GM21423 (cell line): ENCODE data around the gene RIC8B.
"Not testable (repeated sequence)": the region's sequence is repeated elsewhere in the genome, so short reads cannot be mapped to it uniquely, and the experiment has no call there.

Experiments
- ATAC-seq: cut with Tn5 transposase; IDR thresholded peaks from one replicate; pipeline ENCODE4 v1.9.1; 2021; ENCODE audit warnings: mild to moderate bottlenecking, moderate library complexity; ENCODE audit not compliant: unreplicated experiment

RIC8B gene

DNA sequence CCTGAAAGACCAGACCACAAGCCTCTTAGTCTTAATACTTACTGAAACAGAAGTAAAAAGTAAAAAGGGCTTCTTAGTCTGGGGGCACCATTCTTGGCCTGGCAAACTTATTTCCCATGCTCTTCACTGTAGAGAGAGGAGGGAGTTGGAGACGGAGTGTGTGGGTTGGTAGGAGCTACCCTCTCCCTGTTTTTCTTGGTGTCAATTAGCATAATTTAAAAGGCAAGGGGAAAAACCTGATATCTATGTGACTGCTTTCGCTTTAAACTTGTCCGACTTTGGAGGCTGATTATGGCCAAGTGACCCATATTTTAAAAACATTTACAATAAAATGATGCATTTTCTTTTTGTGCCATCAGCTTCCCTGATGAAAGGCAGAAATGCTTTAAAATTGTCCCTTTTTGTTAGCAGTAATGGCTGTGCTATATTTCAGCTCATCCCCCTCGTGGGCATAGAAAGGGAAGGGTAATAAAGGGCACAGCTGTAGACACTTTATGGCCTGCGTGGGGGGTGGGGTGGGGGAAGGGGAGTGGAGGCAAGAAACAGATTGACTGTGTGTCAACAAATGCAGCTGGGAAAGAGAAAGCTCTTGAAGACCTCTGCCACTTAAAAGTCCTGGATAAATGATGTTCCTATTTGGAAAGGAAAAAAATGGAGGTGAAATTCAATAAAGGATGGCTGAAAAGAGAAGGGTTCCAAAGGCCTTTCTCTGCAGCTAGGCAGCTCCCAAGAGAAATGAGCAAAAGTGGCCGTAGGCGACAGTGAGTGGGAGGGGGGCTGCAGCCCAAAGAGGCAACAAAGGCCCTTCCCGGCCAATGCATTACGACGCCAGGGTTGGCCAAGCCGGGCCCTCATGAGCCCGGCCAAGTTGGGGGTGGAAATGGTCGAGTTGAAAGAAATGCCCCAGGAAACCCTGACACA is 123.8 kb downstream of the RIC8B start:
- no peak for ATAC-seq

DNA sequence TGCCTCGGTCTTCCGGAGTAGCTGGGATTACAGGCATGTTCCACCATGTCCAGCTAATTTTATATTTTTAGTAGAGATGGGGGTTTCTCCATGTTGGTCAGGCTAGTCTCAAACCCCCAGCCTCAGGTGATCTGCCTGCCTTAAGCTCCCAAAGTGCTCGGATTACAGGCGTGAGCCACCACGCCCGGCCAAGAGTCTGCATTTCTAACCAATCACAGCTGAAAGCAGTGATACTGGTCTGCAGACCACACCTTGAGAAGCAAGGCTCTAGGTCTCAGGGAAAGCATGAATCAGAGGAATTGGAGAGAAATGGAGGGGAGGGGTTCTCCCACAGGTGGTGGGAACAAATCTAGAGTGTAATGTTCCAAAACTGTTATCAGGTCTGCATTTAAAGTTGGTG is 126.1 kb downstream of the RIC8B start:
- no peak for ATAC-seq

DNA sequence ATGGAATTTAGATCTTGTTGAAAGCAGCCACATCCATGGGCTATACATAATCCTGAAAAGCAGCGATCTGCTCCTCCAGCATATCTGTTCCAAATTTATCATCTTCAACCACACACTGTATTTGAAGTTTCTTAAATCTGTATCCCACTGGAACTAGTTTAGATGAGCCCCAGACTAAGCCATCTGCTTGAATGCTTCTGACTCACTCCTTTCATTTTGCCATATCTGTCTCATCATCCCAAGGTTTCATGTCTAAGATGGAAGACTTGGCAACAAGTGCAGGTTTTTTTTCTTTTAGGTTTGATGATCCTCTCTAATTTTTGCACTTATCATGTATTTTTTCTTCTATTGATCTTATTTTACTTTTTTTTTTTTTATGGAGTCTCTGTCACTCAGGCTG is 126.8 kb downstream of the RIC8B start:
- ATAC-seq = no peak

DNA sequence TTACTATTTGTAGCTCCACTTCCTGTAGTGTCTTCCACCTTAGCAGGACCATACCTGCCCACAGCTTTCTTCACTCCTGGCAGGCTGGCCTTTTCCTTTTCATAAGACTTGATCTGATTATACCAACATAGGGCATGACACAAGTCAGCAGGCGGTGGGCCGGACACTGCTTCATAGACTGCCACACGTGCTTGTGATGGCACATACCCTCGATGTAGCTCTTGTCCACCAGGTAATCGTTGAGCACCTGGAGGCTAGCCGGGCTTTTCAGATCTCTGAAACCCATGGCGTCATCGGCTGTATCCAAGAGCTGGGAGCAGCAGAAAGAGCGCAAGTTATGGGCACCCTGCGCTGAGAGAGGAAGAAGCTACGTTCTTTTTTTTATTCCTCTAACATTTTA is 127.6 kb downstream of the RIC8B start:
- ATAC-seq = no peak

DNA sequence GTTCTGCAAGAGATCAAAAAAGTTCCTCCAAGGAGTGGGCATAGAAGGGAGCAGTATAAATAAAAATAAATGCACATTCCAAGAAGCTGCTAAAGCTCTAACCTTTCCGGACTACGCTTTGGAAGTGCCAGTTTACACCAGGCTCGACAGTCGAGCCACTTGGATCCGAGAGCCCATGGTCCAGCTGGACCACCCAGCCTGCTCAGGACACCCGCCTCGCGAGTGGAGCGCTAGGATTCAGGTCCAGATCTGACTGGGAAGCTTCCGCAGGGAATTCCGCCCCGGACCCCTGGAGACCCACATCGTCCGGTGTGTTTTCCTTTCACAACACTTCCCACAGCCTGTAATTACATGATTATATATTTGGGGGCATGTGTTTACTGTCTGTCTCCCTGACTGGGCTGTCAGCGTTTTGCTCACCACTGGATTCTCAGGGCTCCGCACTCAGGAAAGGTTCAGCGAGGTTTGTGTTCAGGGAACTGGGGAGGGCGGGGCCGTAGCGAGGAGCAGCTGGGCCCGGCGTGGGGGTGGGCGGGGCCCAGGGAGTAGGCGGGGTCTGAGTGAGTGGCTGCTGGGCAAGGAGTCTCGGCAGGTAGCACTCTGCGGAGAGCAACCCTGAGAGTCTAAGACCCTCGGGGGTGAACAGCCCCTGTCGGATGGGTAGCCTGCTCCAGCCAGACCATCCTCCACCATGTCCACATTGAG is 128.9 kb downstream of the RIC8B start:
- ATAC-seq = peak; percentile 81

DNA sequence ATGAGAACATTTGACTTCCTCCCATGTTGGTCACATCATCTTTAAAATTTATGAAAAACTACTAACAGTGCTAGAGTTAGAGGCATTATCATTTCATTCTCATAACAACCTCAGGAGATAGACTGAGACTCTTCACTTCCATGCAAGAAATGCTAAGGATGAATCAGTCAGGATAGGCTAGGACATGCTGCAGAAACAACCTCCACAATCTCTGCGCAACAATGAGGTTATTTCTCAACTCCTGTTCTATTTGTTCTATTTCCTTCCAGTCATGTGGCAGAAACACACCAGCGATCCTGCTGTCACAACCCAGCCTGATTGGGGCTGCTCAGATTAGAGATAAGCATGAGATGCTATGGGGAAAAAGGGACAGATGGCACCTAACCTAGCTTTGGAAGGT is 132.2 kb downstream of the RIC8B start:
- no peak for ATAC-seq

DNA sequence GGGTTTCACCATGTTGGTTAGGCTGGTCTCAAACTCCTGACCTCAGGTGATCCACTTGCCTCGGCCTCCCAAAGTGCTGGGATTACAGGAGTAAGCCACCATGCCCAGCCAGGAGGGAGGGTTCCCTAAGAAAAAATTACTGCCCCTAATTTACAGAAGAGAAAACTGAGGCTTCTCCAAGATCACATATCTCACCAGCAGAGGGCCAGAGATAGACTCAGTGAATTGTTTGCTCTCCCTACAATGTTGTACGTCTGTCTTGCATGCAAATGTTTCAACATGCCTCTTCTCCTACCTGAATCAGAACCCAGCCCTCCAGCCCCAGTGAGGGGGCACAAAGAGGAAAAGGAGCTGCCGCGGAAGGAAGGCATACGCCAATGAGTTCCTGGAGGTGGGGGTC is 132.9 kb downstream of the RIC8B start:
- no peak for ATAC-seq

DNA sequence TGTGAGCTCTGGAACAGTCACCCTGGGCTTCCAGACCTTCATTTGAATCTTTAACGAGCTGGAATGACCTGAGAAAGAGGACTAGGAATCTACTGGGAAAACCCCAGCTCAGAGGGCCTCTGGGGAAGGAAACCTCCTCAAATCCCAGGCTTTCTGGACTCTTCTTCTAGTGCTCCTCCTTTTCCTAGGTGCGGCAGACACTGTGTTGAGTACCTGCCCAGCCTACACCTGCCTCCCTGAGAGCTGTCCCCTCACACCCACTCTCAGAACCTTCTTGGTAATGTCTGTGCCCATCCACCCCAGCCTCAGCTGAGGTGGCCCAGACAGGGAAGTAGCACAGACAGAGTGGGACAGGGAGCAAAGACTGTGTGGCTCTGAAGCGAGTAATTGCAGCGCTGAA is 133.4 kb downstream of the RIC8B start:
- no peak for ATAC-seq

DNA sequence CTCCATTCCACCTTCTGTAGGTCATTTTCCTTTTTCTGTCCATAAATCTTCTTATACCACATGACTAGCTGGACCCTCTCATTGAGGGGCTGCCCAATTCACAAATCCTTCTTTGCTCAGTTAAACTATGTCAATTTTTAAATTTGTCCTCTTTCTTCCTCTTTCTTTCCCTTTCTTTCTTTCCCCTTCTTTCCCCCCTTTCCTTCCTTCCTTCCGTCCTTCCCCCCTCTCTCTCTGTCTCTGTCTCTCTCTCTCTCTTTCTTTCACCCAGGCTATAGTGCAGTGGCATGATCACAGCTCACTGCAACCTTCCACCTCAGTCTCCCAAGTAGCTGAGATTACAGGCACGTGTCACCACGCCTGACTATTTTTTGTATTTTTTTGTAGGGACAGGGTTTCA is 134.1 kb downstream of the RIC8B start:
- ATAC-seq = no peak

DNA sequence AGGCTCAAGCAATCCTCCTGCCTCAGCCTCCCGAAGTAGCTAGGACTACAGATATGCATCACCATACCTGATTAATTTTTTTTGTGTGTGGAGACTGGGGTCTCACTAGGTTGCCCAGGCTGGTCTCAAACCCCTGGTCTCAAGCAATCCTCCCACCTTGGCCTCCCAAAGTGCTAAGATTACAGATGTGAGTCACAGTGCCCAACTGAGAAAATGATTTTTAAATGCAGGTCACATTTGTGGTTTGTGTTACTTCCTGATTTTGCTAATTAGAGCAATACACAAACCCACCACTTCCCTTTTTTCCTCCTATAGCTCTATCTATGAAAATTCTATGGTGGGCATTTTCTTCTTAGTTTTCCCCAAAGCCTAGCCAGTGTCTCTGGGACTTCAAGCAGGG is 135.7 kb downstream of the RIC8B start:
- peak; percentile 57 for ATAC-seq

DNA sequence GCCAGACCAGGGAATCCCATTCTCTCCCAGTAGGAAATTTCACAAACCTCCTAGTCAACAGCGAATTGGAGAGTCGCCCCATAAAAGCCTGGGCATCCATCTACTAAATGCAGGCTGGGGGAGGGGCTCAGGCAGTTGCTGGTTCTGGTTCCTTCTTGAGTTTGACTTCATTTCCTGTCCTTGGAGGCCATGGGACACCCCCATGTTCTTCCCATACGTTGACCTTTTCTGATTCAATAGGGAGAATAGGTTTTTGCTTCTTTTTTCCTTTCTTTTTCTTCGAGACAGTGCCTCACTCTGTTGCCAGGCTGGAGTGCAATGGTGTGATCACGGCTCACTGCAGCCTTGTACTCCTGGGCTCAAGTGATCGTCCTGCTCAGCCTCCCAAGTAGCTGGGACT is 137.1 kb downstream of the RIC8B start:
- no peak for ATAC-seq

DNA sequence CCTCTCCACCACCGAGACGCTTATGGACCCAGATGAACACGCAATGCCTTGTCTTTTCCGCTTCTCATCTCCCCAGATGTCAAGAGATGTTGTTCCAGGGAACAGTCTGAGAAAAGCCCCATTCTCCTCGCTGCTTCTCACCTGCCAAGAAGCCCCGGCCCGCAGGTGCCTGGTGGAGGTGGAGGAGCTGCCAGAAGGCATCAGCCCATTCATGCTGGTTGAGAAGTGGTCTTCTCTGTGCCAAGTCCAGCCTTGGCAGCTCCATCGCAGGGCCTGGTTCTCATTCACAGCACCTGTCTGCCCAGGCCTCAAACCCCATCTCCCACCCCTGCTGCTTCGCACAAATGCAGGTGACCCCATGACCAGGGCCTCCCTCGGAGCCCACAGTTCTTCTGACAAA is 139.0 kb downstream of the RIC8B start:
- ATAC-seq = no peak

DNA sequence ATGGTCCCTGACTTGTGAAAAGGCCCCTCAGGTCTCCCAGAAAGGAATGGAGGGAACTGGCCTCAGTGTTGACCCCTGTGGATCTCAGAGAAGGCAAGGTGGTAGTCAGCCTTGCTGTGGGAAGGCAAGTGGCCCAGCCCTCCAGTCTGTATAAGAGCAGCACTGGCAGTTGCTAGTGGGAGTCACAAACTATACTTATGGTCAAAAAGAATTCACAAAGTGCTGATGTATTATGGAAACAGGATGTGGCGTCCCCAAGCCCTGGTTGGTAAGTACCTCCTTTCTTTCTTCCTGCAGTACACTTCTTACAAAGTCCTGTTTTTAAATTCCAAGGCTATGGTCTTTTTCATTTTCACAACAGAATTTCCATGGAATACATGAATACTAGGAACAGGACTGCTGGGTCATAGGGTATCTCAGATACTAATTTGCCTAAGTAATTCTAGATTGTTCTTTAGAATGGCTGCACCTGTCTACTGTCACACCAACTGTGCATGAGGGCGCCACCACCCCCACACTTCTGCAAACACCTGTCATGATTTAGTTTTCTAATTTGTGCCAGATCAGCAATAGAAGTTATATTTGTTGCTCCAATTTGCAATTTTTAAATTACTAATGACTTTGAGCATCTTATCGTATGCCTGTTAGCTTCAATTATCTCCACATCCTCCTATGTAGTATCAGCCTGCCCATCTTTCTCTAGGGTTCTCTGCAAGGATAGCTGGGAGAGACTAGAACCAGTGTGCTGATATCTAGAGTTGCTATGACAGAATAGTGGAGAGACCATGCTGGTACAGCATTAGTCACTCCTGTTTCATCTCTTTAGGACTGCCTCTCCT is 140.5 kb downstream of the RIC8B start:
- peak; percentile 72 for ATAC-seq

DNA sequence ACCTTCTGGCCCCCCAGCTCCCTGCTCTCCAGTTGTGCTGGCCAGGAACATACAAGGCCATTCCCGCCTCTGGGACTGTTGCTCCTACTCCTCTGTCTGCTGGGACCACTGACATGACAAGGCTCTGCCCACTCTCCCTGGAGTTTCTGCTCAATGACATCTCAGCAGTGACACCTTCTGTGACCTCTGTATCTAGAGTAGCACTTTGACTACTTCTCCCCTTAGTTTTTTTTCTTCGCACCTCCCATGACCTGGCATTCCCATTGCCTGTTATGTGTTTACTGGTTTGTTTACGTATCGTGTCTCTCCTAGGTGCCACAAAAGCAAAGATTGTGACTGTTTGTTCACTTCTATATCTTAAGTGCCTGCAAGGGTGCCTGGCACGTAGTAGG is 141.1 kb downstream of the RIC8B start:
- no peak for ATAC-seq

DNA sequence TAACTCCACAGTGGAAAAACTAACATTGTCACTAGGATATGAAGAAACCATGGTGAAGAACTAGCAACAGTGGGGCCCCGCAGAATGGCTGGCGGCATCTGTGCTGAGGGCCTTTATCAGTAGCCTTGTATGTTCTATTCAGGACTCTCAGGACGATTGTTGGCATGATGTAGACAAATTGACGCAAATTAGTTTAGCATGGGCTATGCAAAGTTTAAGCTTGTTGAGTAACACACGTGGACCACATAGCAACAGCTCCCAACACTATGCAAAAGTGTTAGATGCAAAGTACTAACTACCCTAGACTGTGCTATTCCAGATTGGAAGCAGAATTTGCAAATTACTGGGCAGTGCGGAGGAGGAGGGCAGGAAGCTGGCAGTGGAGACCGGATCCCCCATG is 143.0 kb downstream of the RIC8B start:
- ATAC-seq = no peak

DNA sequence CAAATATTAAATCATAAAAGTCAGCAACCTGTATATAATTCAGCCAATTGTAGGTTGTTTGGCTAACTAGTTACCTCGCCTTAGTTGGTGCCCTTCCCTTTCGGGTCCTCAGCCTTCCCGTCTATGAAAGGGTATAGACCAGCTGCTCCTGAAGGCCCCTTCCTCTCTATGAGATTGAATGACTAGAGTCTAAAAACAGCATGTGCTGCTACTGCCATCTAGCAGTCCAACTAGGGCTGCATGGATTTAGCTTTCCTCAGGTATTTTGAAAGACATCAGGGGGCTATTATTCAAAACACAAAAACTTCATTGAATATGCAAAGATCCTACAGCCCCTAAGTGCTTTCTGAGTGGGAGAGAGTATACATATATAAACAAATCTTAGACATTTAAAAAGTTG is 144.3 kb downstream of the RIC8B start:
- ATAC-seq = no peak

DNA sequence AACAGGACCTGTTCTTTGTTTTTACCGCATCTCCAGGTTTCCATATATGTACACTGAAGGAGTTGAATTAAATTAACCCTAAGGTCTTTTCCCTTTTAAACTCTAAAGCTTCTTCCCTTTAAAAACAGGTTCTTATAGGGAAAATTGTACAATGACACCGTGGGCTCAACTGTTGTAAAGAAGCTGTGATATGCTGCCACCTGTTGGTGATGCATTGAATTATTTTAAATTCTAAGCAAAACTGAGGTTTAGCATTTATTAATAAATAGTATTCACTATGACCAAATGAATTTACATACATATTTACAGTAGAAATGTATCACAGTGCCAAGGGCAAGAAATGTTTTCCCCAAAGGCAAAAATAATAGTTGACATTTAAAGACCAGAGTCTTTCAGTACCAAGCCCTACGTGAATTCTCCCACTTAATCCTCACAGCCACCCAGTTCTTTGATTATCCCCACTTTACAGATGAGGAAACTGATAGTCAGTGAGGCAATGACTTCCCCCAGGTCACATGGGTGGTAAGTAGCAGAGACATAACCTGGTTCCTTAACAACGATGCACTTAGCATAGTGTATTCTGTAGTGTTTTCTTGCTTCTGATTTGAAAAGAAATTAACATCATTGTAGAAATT is 145.5 kb downstream of the RIC8B start:
- ATAC-seq = no peak

DNA sequence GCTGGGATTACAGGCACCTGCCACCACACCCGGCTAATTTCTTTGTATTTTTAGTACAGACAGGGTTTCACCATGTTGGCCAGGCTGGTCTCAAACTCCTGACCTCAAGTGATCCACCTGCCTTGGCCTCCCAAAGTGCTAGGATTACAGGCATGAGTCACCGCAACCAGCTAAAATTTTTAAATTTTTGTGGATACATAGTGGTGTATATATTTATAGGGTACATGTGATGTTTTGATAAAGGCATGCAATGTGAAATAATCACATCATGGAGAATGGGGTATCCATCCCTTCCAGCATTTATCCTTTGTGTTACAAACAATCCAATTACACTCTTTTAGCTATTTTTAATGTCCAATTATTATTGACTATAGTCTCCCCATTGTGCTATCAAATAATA is 147.5 kb downstream of the RIC8B start:
- not testable (repeated sequence) for ATAC-seq

DNA sequence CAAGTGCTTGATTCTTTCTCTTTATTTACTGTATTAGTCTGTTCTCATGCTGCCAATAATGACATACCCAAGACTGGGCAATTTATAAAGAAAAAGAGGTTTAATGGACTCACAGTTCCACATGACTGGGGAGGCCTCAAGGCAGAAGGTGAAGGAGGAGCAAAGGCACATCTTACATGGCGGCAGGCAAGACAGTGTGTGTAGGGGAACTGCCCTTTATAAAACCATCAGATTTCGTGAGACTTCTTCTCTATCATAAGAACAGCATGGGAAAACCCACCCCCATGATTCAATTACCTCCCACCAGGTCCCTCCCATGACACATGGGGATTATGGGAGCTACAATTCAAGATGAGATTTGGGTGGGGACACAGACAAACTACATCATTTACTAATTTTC is 149.1 kb downstream of the RIC8B start:
- ATAC-seq = not testable (repeated sequence)

DNA sequence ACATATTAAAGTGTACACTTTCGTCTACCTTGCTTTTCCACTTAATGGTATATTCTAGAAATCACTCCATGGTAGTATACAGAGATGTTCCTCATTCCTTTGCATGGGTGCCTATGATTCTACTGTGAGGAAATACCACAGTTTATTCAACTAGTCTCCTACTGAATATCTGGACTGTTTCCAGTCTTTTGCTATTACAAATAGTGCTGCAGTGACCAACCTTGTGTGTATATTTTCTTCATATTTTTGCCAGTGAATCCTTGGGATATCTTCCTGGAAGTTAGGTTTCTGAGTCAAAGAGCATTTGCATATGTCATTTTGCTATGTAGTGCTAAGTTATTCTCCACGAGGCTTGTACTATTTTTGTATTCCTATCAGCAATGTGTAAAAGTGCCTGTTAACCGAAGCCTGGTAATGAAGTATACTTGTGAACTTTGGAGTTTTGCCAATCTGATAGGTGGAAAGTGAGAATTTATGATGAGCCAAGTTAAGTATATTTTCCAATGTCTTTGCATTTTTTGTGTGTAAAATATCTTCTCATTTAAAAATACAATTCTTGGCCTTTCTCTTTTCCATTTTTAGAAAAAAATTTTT is 149.9 kb downstream of the RIC8B start:
- no peak for ATAC-seq

DNA sequence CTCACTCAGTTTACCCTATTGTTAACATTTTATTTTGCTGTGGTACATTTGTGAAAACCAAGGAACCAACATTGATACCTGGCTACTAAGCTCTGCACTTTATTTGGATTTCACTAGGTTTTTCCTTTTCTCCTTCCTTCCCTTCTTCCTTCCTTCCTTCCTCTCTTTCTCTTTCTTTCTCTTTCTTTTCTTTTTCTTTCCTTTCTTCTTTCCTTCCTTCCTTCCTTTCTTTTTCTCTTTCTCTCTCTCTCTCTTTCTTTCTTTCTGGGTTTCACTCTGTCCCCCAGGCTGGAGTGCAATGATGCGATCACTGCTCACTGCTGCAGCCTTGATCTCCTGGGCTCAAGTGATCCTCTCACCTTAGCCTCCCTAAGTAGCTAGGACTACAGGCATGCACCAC is 152.2 kb downstream of the RIC8B start:
- no peak for ATAC-seq
